HCT116 (cell line): ENCODE data around the gene SUPT3H. TPM values are rescaled to one million over a fixed set of nuclear protein-coding genes. Genes with fewer than 3 reads are reported as not detected.
A peak's percentile ranks its signal among the peaks of the same experiment; 100 is the strongest.

Source experiments
- ATAC-seq: fragments of 200-7000 bp; cut with Tn5 transposase; 2 replicates; pipeline ENCODE4 v1.9.1; 2020; ENCODE audit warnings: mild to moderate bottlenecking, moderate library complexity
- BruUV-seq: library from RNA; stranded (reverse); fragments of 400-500 nt; replicated peaks from 2 replicates; lab custom pipeline; 2021; lab: Mats Ljungman, UMichigan
- CTCF ChIA-PET: fragments of 300-600 bp; sonication (Branson Sonifier 250); formaldehyde crosslinking; loops from one replicate; lab custom pipeline; 2021; ENCODE audit warnings: antibody characterized with exemption; lab: Charles Lee
- POLR2A ChIA-PET: fragments of 300-600, 350-600 bp; sonication (Branson Sonifier 250); formaldehyde crosslinking; loops from one replicate; lab custom pipeline; 2021; ENCODE audit warnings: antibody characterized with exemption; lab: Charles Lee
- RAD21 ChIA-PET, 2 experiments: fragments of 300-600 bp; sonication (Branson Sonifier 250); formaldehyde crosslinking; loops; one replicate each; lab custom pipeline; 2023; ENCODE audit warnings: low total read pairs in 2 of 2; ENCODE audit not compliant: uncharacterized antibody in 2 of 2, unreplicated experiment in 2 of 2, low non-redundant PET in 1 of 2; lab: Charles Lee
- DNase-seq: peaks from one replicate; pipeline ENCODE4 v3.0.0-alpha.2; 2010; ENCODE audit warnings: low read depth, low spot score
- H2AFZ ChIP-seq: fragments of 200-600 bp; shearing (Covaris generic), sonication (generic); 2 replicates; pipeline ENCODE4 v1.6.1; 2017; ENCODE audit warnings: low read depth, mixed run types, mixed read lengths, antibody characterized with exemption, low read length; ENCODE audit not compliant: poor library complexity, severe bottlenecking
- H3K27ac ChIP-seq: 2 replicates; pipeline ENCODE4 v1.5.1; 2012; ENCODE audit warnings: low read depth, low read length
- H3K27me3 ChIP-seq: fragments of 200-600 bp; sonication (generic); 2 replicates; pipeline ENCODE4 v1.6.1; 2016; ENCODE audit warnings: mixed run types, low read length, mixed read lengths; ENCODE audit not compliant: insufficient read depth
- H3K36me3 ChIP-seq, 2 experiments: fragments of 200-500 bp in 1 of 2; fragments of 200-600 bp in 1 of 2; sonication (Bioruptor generic) in 1 of 2; sonication (generic) in 1 of 2; 2 replicates each; pipeline versions ENCODE4 v1.5.1 to v1.6.1; 2014 to 2016; ENCODE audit warnings: low read length in 2 of 2, inconsistent platforms in 1 of 2, mixed read lengths in 1 of 2, mixed run types in 1 of 2; ENCODE audit not compliant: insufficient read depth in 2 of 2, control insufficient read depth in 1 of 2
- H3K4me1 ChIP-seq, 2 experiments: fragments of 200-600 bp in 1 of 2; sonication (generic) in 1 of 2; 2 replicates each; pipeline versions ENCODE4 v1.5.1 to v1.6.1; 2012 to 2017; ENCODE audit warnings: low read length in 2 of 2, inconsistent platforms in 1 of 2, mild to moderate bottlenecking in 1 of 2, mixed read lengths in 1 of 2, mixed run types in 1 of 2, moderate library complexity in 1 of 2; ENCODE audit not compliant: insufficient read depth in 2 of 2, control insufficient read depth in 1 of 2
- H3K4me2 ChIP-seq: fragments of 200-600 bp; sonication (generic); 2 replicates; pipeline ENCODE4 v1.6.1; 2017; ENCODE audit warnings: mixed run types, low read length, mixed read lengths
- H3K4me3 ChIP-seq, 2 experiments: fragments of 200-600 bp in 1 of 2; sonication (generic) in 1 of 2; replicated peaks in 1 of 2; 2 replicates each; pipeline ENCODE4 v1.5.1; 2011 to 2016; ENCODE audit warnings: low read length in 2 of 2, control low read depth in 1 of 2, low read depth in 1 of 2, mild to moderate bottlenecking in 1 of 2, mixed read lengths in 1 of 2, mixed run types in 1 of 2
- H3K79me2 ChIP-seq: fragments of 200-600 bp; sonication (generic); 2 replicates; pipeline ENCODE4 v1.6.1; 2017; ENCODE audit warnings: mild to moderate bottlenecking, mixed run types, low read length, moderate library complexity, mixed read lengths; ENCODE audit not compliant: insufficient read depth
- H3K9ac ChIP-seq: fragments of 200-600 bp; sonication (generic); 2 replicates; pipeline ENCODE4 v1.6.1; 2016; ENCODE audit warnings: low read length, mixed read lengths
- H3K9me2 ChIP-seq: fragments of 200-600 bp; sonication (generic), shearing (Covaris generic); 2 replicates; pipeline ENCODE4 v1.6.1; 2017; ENCODE audit warnings: mixed run types, mild to moderate bottlenecking, moderate library complexity; ENCODE audit not compliant: insufficient read depth
- H3K9me3 ChIP-seq, 2 experiments: fragments of 200-500 bp in 1 of 2; fragments of 200-600 bp in 1 of 2; sonication (Bioruptor generic) in 1 of 2; sonication (generic) in 1 of 2; 2 replicates each; pipeline ENCODE4 v1.6.1; 2014 to 2017; ENCODE audit warnings: low read length in 2 of 2, mixed read lengths in 2 of 2, inconsistent platforms in 1 of 2, low read depth in 1 of 2, mild to moderate bottlenecking in 1 of 2, mixed run types in 1 of 2, moderate library complexity in 1 of 2; ENCODE audit not compliant: control insufficient read depth in 1 of 2, insufficient read depth in 1 of 2
- H4K20me1 ChIP-seq: fragments of 200-600 bp; sonication (generic), shearing (Covaris generic); 2 replicates; pipeline ENCODE4 v1.6.1; 2017; ENCODE audit warnings: mixed run types, mild to moderate bottlenecking, moderate library complexity; ENCODE audit not compliant: insufficient read depth
- ATF3 ChIP-seq: IDR thresholded peaks from 2 replicates; pipeline ENCODE4 v1.6.1; 2012
- CEBPB ChIP-seq: IDR thresholded peaks from 2 replicates; pipeline ENCODE4 v1.6.1; 2012; ENCODE audit warnings: low read depth
- ELF1 ChIP-seq: IDR thresholded peaks from 2 replicates; pipeline ENCODE4 v1.6.1; 2012; ENCODE audit warnings: low read depth, borderline replicate concordance
- POLR2AphosphoS5 ChIP-seq: IDR thresholded peaks from 2 replicates; pipeline ENCODE4 v1.6.1; 2011; ENCODE audit warnings: mild to moderate bottlenecking, low read depth, low read length, moderate library complexity
- RAD21 ChIP-seq: IDR thresholded peaks from 2 replicates; pipeline ENCODE4 v1.6.1; 2012; ENCODE audit warnings: low read depth, mild to moderate bottlenecking
- REST ChIP-seq: IDR thresholded peaks from 2 replicates; pipeline ENCODE4 v1.6.1; 2012; ENCODE audit warnings: low read depth
- SP1 ChIP-seq: IDR thresholded peaks from 2 replicates; pipeline ENCODE4 v1.6.1; 2012; ENCODE audit warnings: low read depth
- SRF ChIP-seq: IDR thresholded peaks from 2 replicates; pipeline ENCODE4 v1.6.1; 2012; ENCODE audit warnings: low read depth
- ZNF274 ChIP-seq: fragments of 200-500 bp; sonication (Bioruptor generic); IDR thresholded peaks from 2 replicates; pipeline ENCODE4 v1.6.1; 2014; ENCODE audit warnings: mild to moderate bottlenecking, low read depth, low read length, inconsistent platforms
- intact Hi-C: fragments of 100-400 bp; cut with micrococcal nuclease; formaldehyde crosslinking; loops from 2 replicates; pipeline ENCODE4 v1.10.0; 2022
- total RNA-seq: library from RNA; stranded (reverse); gene quantifications from one replicate; pipeline ENCODE4 v1.2.1, GENCODE V29; 2021; ENCODE audit not compliant: unreplicated experiment

The SUPT3H gene
- total RNA-seq, 1 experiment from 2014 or later: 7.4 TPM

- TF ChIP-seq ELF1: no peak
- TF ChIP-seq RAD21: no peak
These were observed 636 bp downstream of the SUPT3H start (continued) for GRCh38 chr6:45377043-45377553.

- H3K9me3 ChIP-seq: no peaks in the 10 kb centered on the region
- H4K20me1 ChIP-seq: no peaks in the 10 kb centered on the region
- CTCF ChIA-PET: interaction anchor here (0.6 to 1.9 kb wide), 2 partner anchors 338 to 716 kb away, joined by 3 to 5 read pairs; no protein-coding TSS in a partner anchor
- H3K27ac ChIP-seq: peak overlapping the region; percentile 78; the same call in 1 of the 2 replicates
- DNase-seq (no peak), ATAC-seq (no peak)
- intact Hi-C loops: loop anchor here (5.0 kb wide), 1 partner anchor 336 kb away; no protein-coding TSS in a partner anchor
- no TSS peak for BruUV-seq
- no peak for TF ChIP-seq ELF1
- TF ChIP-seq POLR2AphosphoS5: no peak
- TF ChIP-seq ATF3: no peak
- TF ChIP-seq RAD21: no peak
- TF ChIP-seq ZNF274: no peak
- TF ChIP-seq REST: no peak
- no peak for TF ChIP-seq SP1
- TF ChIP-seq SRF: no peak
- no peak for TF ChIP-seq CEBPB
- H3K36me3 ChIP-seq: no peaks in the 10 kb centered on the region
- H2AFZ ChIP-seq: peak overlapping the region; percentile 14
- H3K9ac ChIP-seq: peak overlapping the region; percentile 86
- peak overlapping the region; percentile 68 to 81 for H3K4me3 ChIP-seq
- H3K4me1 ChIP-seq: peaks cover 6 to 20% of the 10 kb centered on the region in 2 experiments; a peak in 3 of 4 replicates
- H3K27me3 ChIP-seq: no peaks in the 10 kb centered on the region
- POLR2A ChIA-PET: no interaction called here
- RAD21 ChIA-PET: no interaction called here
- 0 out of 2 replicates have a peak, but pooled peaks cover 7% of the 10 kb centered on the region for H3K79me2 ChIP-seq
- H3K4me2 ChIP-seq: peak overlapping the region; percentile 94
- H3K9me2 ChIP-seq: no peaks in the 10 kb centered on the region
These were observed 1.3 kb downstream of the SUPT3H start for GRCh38 chr6:45376310-45377042.
